Stimulated activated naive CD8-positive, alpha-beta T cell treated with anti-CD3 and anti-CD28 coated beads, Interleukin-15, Interleukin-2, amounts not matched to agents 100 U/mL and 50 U/mL, for 24 hours (primary cell): ENCODE results near the gene LRMDA.
"Not testable (repeated sequence)": the region's sequence is repeated elsewhere in the genome, so short reads cannot be mapped to it uniquely, and the experiment has no call there.

Source experiments
- ATAC-seq: fragments of 150-1000 bp; cut with Tn5 transposase; one replicate; pipeline ENCODE4 v1.10.0; 2021
- DNase-seq: peaks from one replicate; pipeline ENCODE4 v3.0.0; 2021

Gene LRMDA

GRCh38 chr10:75750093-75750875 lies 318.9 kb downstream of the LRMDA start:
- not testable (repeated sequence) for DNase-seq, ATAC-seq

GRCh38 chr10:75751232-75751631 lies 319.8 kb downstream of the LRMDA start:
- ATAC-seq (no peak), DNase-seq (no peak)

- no peak for DNase-seq
- ATAC-seq = no peak
These were observed 322.2 kb downstream of the LRMDA start for GRCh38 chr10:75753621-75754020.

GRCh38 chr10:75754096-75754831 lies 322.8 kb downstream of the LRMDA start:
- no peak for DNase-seq
- no peak for ATAC-seq

GRCh38 chr10:75755528-75755927 lies 324.1 kb downstream of the LRMDA start:
- DNase-seq (no peak), ATAC-seq (no peak)

GRCh38 chr10:75761289-75761688 lies 329.9 kb downstream of the LRMDA start:
- ATAC-seq (no peak), DNase-seq (no peak)

- DNase-seq (no peak), ATAC-seq (no peak)
These were observed 331.0 kb downstream of the LRMDA start for GRCh38 chr10:75762431-75762802.

- ATAC-seq (no peak), DNase-seq (no peak)
These were observed 332.2 kb downstream of the LRMDA start for GRCh38 chr10:75763652-75764051.

GRCh38 chr10:75764974-75765788 lies 333.8 kb downstream of the LRMDA start:
- no peak for ATAC-seq
- no peak for DNase-seq

GRCh38 chr10:75765789-75766096 lies 334.3 kb downstream of the LRMDA start:
- DNase-seq = no peak
- no peak for ATAC-seq

- ATAC-seq = no peak
These were observed 334.7 kb downstream of the LRMDA start for GRCh38 chr10:75766106-75766505.

GRCh38 chr10:75766752-75767151 lies 335.3 kb downstream of the LRMDA start:
- ATAC-seq, DNase-seq: not testable (repeated sequence)

More at GRCh38 chr10:75766106-75766505, 334.7 kb downstream of the LRMDA start:
- DNase-seq = no peak

- DNase-seq (no peak), ATAC-seq (no peak)
These were observed 339.2 kb downstream of the LRMDA start for GRCh38 chr10:75770626-75771081.

- DNase-seq (no peak), ATAC-seq (no peak)
These were observed 340.2 kb downstream of the LRMDA start for GRCh38 chr10:75771606-75772005.

- no peak for ATAC-seq
- no peak for DNase-seq
These were observed 340.9 kb downstream of the LRMDA start for GRCh38 chr10:75772153-75772887.

GRCh38 chr10:75773231-75773780 lies 341.9 kb downstream of the LRMDA start:
- ATAC-seq (peak; percentile 59), DNase-seq (no peak)

- DNase-seq = no peak
- ATAC-seq = no peak
These were observed 342.7 kb downstream of the LRMDA start for GRCh38 chr10:75773813-75774782.

GRCh38 chr10:75774783-75775490 lies 343.5 kb downstream of the LRMDA start:
- ATAC-seq (no peak), DNase-seq (no peak)

GRCh38 chr10:75776738-75777504 lies 345.5 kb downstream of the LRMDA start:
- DNase-seq (no peak), ATAC-seq (no peak)
